ENCODE data around the gene ZNF524.

- TF ChIP-seq CTCF (conservative IDR thresholded peaks at IDR 0.05 in 1 of 2, IDR thresholded peaks at IDR 0.05 in 1 of 2; ENCODE audit: low read depth in 1 of 2, low read length in 2 of 2), result peak; percentile 46 to 48
- no peak for TF ChIP-seq EZH2 (IDR thresholded peaks at IDR 0.05; ENCODE audit: low read length, missing control alignments)
Observed at GRCh38 chr19:55638864-55639359, 38.8 kb downstream of the ZNF524 start.

Measured in fibroblast of lung (primary cell).